Measurements from ENCODE around the gene C6orf118.
A peak's percentile ranks its signal among the peaks of the same experiment; 100 is the strongest.

Gene C6orf118

GRCh38 chr6:165298875-165299274 is 10.5 kb downstream of the C6orf118 start:
- Histone ChIP-seq H3K9me3 (ENCODE audit: severe bottlenecking) (no peaks in the 10 kb centered on the region), H3K27me3 (ENCODE audit: insufficient read depth, low read depth, severe bottlenecking) (peaks cover 7% of the 10 kb centered on the region), H3K27ac (no peak overlapping the region), H3K36me3 (no peaks in the 10 kb centered on the region), H3K4me3 (ENCODE audit: low read depth, low read length) (no peak overlapping the region)
- TF ChIP-seq CTCF (IDR thresholded peaks at IDR 0.05; ENCODE audit: low read depth, low read length) = no peak
- no peak for DNase-seq

GRCh38 chr6:165298402-165298801 is 11.0 kb downstream of the C6orf118 start:
- no peak overlapping the region for H3K4me3 ChIP-seq (ENCODE audit: low read depth, low read length)
- H3K27me3 ChIP-seq (ENCODE audit: insufficient read depth, low read depth, severe bottlenecking) = peaks cover 7% of the 10 kb centered on the region
- H3K9me3 ChIP-seq (ENCODE audit: severe bottlenecking) = no peaks in the 10 kb centered on the region
- DNase-seq = no peak
- TF ChIP-seq CTCF (IDR thresholded peaks at IDR 0.05; ENCODE audit: low read depth, low read length) = no peak
- no peaks in the 10 kb centered on the region for H3K36me3 ChIP-seq
- H3K27ac ChIP-seq = no peak overlapping the region

- Histone ChIP-seq H3K36me3 (no peaks in the 10 kb centered on the region), H3K9me3 (ENCODE audit: severe bottlenecking) (no peaks in the 10 kb centered on the region), H3K27ac (no peak overlapping the region), H3K4me3 (ENCODE audit: low read depth, low read length) (no peak overlapping the region), H3K27me3 (ENCODE audit: insufficient read depth, low read depth, severe bottlenecking) (no peaks in the 10 kb centered on the region)
- DNase-seq = no peak
- TF ChIP-seq CTCF (IDR thresholded peaks at IDR 0.05; ENCODE audit: low read depth, low read length) = no peak
Measured at GRCh38 chr6:165292657-165293056, 16.7 kb downstream of the C6orf118 start.

GRCh38 chr6:165274611-165275010 is 34.8 kb downstream of the C6orf118 start:
- no peak overlapping the region for H3K4me3 ChIP-seq (ENCODE audit: low read depth, low read length)
- DNase-seq = peak; percentile 70
- no peaks in the 10 kb centered on the region for H3K9me3 ChIP-seq (ENCODE audit: severe bottlenecking)
- peak overlapping the region; percentile 44; the same call in 1 of the 2 replicates for H3K27ac ChIP-seq
- TF ChIP-seq CTCF (IDR thresholded peaks at IDR 0.05; ENCODE audit: low read depth, low read length) = no peak
- no peaks in the 10 kb centered on the region for H3K36me3 ChIP-seq
- H3K27me3 ChIP-seq (ENCODE audit: insufficient read depth, low read depth, severe bottlenecking) = no peaks in the 10 kb centered on the region

- no peak overlapping the region for H3K27ac ChIP-seq
- no peaks in the 10 kb centered on the region for H3K9me3 ChIP-seq (ENCODE audit: severe bottlenecking)
- no peak overlapping the region for H3K4me3 ChIP-seq (ENCODE audit: low read depth, low read length)
- no peak for DNase-seq
- no peak for TF ChIP-seq CTCF (IDR thresholded peaks at IDR 0.05; ENCODE audit: low read depth, low read length)
- H3K27me3 ChIP-seq (ENCODE audit: insufficient read depth, low read depth, severe bottlenecking) = no peaks in the 10 kb centered on the region
- no peaks in the 10 kb centered on the region for H3K36me3 ChIP-seq
Measured at GRCh38 chr6:165272585-165272984, 36.8 kb downstream of the C6orf118 start.

GRCh38 chr6:165268987-165269386 is 40.4 kb downstream of the C6orf118 start:
- no peaks in the 10 kb centered on the region for H3K9me3 ChIP-seq (ENCODE audit: severe bottlenecking)
- H3K27me3 ChIP-seq (ENCODE audit: insufficient read depth, low read depth, severe bottlenecking) = no peaks in the 10 kb centered on the region
- no peak for DNase-seq
- H3K27ac ChIP-seq = no peak overlapping the region
- no peak overlapping the region for H3K4me3 ChIP-seq (ENCODE audit: low read depth, low read length)
- no peak for TF ChIP-seq CTCF (IDR thresholded peaks at IDR 0.05; ENCODE audit: low read depth, low read length)
- no peaks in the 10 kb centered on the region for H3K36me3 ChIP-seq
